Measurements from ENCODE around the gene ASGR2.
A peak's percentile ranks its signal among the peaks of the same experiment; 100 is the strongest.
"Not testable (repeated sequence)": the region's sequence is repeated elsewhere in the genome, so short reads cannot be mapped to it uniquely, and the experiment has no call there.

Gene ASGR2, protein sequence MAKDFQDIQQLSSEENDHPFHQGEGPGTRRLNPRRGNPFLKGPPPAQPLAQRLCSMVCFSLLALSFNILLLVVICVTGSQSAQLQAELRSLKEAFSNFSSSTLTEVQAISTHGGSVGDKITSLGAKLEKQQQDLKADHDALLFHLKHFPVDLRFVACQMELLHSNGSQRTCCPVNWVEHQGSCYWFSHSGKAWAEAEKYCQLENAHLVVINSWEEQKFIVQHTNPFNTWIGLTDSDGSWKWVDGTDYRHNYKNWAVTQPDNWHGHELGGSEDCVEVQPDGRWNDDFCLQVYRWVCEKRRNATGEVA

DNA sequence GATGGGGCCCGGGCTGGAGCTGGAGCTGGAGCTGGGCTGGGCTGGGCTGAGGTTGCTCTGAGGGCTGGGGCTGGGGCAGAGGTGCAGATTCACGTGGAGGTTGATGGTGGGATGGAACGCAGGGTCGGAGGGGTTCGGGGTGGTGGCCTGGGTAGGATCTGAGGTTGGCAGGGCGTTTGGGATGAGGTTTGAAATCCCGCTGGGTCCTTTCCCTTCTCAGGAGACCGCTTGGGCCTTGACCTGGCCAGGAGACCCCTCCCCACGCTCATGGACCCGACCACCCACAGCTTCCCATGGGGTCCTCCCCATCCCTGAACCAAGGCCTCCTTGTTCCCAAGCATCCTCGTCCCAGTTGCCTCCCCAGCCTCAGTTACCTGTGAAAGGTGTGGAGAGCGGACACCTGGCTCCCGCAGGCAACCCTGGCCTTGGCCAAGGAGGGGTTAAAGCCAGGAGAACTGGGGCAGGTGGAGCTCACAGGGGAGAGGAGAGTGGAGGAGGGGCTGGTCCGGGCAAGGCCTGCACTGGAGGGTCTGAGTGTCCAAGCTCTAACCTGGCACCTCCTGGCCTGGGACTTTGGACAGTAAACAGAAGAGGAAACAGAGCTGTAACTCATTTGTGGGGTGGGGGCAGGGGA is at the start of gene ASGR2:
ASGR2 (minus strand) TSS at position 582 of the 634 bp plus-strand sequence. CDS start 582 bp downstream, outside the sequence.
- DNase-seq = no peak

- DNase-seq = not testable (repeated sequence)
Measured at GRCh38 chr17:7159571-7159970, 44.9 kb upstream of the ASGR2 start.

DNA sequence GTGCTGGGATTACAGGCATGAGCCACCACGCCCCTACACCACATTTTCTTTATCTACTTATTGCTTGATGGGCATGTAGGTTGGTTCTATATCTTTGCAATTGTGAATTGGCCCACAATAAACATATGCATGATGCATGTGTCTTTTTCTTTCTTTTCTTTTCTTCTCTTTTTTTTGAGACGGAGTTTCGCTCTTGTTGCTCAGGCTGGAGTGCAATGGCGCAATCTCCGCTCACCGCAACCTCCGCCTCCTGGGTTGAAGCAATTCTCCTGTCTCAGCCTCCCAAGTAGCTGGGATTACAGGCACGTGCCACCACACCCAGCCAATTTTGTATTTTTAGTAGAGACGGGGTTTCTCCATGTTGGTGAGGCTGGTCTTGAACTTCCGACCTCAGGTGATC is 43.8 kb upstream of the ASGR2 start:
- not testable (repeated sequence) for DNase-seq

DNA sequence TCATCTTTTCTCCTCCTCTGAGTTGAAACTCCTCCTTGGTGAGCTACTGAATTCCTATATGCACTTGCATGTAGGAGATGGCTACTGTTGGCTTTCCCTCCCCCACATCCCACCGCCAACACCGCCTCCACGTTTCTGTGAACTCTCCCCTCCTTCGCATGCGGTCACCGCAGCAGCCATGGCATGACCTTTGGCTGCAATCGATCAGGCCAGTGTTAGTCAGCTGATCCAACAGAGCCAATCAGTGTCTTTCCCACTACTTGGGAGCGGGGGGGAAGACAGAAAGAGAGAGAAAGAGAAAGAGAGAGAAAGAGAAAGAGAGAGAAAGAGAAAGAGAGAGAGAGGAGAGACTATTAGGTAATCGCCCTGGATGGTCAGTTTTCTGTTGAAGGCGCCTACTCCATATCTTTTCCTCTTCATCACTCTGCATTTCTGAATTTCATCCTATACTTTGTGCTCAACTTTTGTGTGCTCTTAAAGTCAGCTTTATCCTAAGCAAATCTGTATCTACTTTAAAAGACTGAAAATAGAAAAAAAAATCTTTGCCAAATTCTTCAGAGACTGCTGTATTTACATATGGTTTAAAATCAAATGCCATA is 41.8 kb upstream of the ASGR2 start:
- no peak for DNase-seq

- DNase-seq = no peak
Measured at GRCh38 chr17:7147772-7148171, 33.1 kb upstream of the ASGR2 start.

GRCh38 chr17:7146115-7146514 is 31.5 kb upstream of the ASGR2 start:
- DNase-seq = no peak

- DNase-seq = no peak
Measured at GRCh38 chr17:7144213-7144612, 29.6 kb upstream of the ASGR2 start.

DNA sequence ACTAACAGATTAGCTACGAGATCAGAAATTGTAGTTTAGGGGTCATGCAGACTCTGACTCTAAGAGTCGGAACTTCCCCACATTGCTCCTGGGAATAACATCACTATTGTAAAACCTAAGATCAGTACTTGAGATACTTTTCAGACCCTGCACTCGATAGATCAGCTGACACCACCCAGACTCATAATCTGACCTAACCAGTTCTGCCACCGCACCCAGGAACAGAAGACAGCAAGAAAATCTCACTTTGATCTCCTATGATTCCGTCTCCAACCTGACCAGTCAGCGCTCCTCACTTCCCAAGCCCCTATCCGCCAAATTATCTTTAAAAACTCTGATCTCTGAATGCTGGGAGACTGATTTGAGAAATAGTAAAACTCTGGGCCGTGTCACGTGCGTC is 27.2 kb upstream of the ASGR2 start:
- no peak for DNase-seq

DNA sequence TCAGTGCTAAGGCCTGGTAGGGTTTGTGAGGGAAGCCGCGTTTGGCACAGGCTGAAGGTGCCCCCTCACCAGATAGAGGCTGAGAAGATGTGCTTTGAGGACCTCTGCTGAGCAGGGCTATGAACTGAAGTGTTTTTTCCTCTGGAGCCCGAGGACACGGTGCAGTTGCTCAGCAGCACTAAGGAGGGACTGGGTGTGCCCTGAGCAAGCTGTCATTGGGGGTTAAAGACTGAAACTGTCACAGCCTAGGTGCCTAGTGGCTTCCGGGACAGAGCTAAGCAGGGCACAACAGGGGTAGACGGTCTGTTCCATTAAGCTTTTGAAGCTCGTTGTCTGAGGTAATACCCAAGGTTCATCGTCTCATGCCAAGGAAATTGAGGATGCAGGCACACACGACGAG is 24.8 kb upstream of the ASGR2 start:
- no peak for DNase-seq

DNA sequence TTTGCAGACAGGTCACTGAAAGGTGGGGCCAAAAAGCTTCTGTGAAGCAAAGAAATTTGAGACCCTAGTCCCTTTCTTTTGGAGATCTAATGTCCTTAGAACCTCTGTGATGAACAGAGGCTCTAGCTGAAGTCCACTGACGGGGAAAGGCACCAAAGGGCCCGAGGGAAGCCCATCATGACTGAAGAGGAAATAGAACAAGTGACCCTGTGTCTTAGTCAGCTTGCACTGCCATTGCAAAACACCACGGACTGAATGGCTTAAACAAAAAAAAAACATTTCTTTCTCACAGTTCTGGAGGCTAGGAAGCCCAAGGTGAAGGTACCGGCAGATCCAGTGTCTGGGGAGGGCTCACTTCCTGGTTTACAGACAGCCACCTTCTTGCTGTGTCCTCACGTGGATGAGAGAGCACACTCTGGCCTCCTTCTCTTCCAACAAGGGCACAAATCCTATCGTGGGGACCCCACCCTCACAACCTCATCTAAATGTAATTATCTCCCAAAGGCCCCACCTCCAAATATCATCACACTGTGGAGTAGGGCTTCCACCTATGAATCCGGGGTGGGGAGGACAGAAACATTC is 24.3 kb upstream of the ASGR2 start:
- DNase-seq = no peak

GRCh38 chr17:7137171-7137943 is 22.7 kb upstream of the ASGR2 start:
- no peak for DNase-seq

DNA sequence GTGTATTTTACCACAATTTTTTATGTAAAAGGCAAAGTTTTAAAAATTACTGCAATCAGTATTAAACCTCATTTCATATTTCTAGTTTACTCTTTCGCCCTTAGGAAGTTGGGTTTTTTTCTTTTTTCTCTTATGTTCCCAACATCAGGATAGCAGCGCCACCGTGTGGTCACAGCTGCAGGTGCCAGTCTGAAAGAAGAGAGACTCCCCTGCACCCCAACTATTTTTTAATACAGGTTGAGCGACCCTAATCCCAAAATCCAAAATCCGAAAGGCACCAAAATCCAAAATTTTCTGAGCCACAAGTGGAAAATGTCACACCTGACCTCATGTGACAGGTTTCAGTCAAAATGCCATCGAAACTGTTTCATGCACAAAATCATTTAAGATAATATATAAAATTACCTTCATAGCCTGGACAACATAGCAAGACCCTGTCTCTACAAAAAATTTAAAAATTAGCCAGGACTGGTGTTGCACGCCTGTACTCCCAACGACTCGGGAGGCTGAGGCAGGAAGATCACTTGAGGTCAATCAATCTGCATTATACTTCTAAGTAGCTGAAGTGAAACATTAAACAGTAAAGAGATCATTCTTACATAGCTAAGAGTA is 21.8 kb upstream of the ASGR2 start:
- DNase-seq = peak; percentile 57

GRCh38 chr17:7133916-7134315 is 19.3 kb upstream of the ASGR2 start:
- DNase-seq = no peak

GRCh38 chr17:7133424-7133823 is 18.8 kb upstream of the ASGR2 start:
- no peak for DNase-seq

GRCh38 chr17:7132511-7133094 is 18.0 kb upstream of the ASGR2 start:
- no peak for DNase-seq

- DNase-seq = no peak
Measured at GRCh38 chr17:7131423-7131791, 16.8 kb upstream of the ASGR2 start.

- no peak for DNase-seq
Measured at GRCh38 chr17:7130621-7131422, 16.2 kb upstream of the ASGR2 start.

GRCh38 chr17:7129311-7129710 is 14.7 kb upstream of the ASGR2 start:
- DNase-seq = no peak

DNA sequence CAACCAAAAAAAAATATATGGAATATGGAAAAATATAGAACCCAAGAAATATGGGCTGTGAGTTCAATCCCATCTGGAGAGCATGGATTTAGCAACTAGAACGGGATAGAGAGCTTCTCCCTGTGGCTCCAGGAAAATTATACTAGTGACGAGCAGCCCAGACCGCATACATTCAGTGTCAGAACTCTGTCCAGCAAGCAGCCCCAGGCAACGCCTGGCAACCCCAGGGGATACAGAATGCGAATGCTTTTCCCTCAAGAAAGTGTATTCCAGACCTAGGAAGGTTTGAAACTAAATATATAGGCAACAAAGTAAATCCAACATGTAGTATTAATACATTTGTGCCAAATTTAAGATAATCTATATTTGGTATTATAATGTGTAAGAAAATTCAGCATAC is 13.5 kb upstream of the ASGR2 start:
- no peak for DNase-seq

- DNase-seq = not testable (repeated sequence)
Measured at GRCh38 chr17:7127501-7127900, 12.9 kb upstream of the ASGR2 start.

DNA sequence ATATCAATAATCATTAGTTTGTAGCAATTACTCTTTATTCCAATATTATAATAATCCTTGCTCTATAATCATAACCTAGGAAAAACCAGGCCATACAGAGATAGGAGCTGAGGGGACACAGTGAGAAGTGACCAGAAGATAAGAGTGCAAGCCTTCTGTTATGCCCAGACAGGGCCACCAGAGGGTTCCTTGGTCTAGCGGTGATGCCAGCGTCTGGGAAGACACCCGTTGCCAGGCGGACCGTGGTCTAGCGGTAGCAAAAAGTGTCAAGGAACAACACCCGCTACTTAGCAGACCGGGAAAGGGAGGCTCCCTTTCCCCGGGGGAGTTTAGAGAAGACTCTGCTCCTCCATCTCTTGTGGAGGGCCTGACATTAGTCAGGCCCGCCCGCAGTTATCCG is 11.8 kb upstream of the ASGR2 start:
- not testable (repeated sequence) for DNase-seq

Measured in amniotic stem cell (primary cell).